ENCODE data around the gene PEPD.

The PEPD gene

GRCh38 chr19:33344573-33344925 is 177.0 kb downstream of the PEPD start:
- no peak for DNase-seq

GRCh38 chr19:33343859-33344572 is 177.6 kb downstream of the PEPD start:
- DNase-seq, result no peak

- DNase-seq, result no peak
These were observed 178.3 kb downstream of the PEPD start for GRCh38 chr19:33343301-33343700.

GRCh38 chr19:33340991-33341390 is 180.6 kb downstream of the PEPD start:
- DNase-seq, result no peak

- DNase-seq, result no peak
These were observed 182.3 kb downstream of the PEPD start for GRCh38 chr19:33339016-33339984.

Measured in stimulated activated naive CD4-positive, alpha-beta T cell treated with Interleukin-2 at 50 U/mL for 16 hours (primary cell).